Superior temporal gyrus (tissue), 1 donor: ENCODE results near the gene CD200R1.
"Not testable (repeated sequence)": the region's sequence is repeated elsewhere in the genome, so short reads cannot be mapped to it uniquely, and the experiment has no call there.

Experiments
- DNase-seq: peaks from one replicate; pipeline ENCODE4 v3.0.0-alpha.2; 2016; ENCODE audit errors: extremely low spot score

Gene CD200R1

DNA sequence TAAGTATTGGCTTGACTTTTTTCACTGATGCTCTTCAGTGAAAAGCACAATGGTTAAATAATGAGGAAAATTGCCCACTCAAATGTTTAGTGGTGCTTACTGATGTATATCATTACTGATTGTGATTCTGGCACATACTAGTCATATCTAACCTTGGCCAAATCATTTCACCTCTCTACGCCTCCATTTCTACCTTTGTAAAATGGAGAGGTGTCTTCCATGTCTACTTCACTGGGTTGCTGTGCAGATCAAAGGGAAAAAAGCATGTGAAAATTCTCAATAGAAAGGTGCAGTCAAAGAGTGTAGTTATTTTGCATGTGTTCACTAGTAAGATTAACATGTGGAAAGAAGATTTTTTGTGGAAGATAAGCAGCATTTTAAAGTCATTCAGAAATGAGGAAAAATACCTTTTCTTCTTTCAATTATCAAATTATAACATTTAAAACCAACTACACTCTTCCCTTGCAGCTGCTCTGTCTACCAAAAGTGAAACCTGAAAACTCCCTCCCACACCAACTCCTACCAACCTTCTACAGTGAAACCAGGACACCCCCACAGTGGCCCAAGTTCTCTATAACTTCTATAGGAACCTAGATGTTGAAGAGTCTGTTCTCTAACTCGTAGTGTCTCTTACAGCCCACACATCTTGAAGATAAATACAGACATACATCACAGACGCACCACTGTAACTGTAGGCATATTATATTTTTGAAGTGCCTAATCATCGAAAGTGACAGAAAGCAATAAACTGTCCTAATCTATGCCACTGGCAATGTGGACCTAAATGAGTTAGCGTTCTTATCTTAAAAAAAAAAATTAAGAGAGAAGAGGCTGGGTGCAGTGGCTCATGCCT is 1.4 kb downstream of the CD200R1 start:
- no peak for DNase-seq

DNA sequence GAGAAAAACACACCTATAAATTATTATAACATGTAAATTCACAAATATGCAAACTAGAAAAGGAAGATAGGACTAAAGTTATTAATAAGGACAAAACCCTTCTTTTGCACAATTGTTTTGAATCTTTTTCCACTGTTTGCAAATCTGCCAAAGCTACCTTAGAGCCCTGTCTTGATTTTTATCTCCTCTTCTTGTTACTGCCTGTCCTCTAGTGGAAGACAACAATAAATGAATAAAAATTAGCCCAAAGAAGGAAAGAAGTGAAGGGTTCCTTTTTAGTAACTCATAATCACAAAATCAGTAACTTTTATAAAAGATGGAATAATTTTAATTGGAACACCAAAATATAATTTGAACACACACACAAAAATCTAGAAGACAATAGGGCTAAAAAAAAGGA is 2.7 kb downstream of the CD200R1 start:
- DNase-seq = no peak

DNA sequence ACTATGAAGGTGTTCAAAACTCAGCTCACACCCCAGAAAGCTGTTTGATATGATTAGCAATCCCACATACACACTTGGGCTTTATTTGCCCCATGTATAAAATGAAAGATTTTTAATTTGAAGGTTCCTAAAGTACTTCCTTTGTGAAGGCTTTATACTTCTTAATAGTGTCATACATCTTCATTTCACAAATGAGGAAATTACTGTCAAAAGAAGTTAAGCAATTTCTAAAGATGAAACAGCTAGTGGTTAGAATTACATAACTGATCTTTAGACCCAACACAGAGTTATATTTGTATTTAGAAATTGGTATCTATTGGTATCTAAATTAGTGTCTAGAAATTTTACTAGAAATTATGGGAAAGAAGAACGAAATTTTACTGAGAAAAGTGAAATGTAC is 7.1 kb downstream of the CD200R1 start:
- no peak for DNase-seq

DNA sequence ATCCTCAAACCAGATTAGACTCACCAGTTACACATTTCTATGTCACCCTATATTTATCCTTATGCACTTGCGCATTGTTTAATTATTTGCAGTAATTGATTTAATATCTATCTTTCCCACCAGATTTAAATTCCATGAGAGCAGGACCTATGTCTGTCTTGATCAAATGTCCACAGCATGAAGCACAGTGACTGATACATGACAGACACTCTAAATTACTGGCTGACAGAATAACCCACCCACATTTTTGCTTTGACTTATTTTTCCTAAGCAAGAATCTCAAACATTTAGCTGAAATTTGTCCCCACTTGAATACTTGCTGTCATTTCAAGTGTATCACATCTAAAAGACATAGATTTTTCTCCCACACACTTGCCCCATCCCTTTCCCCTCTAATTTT is 7.5 kb downstream of the CD200R1 start:
- no peak for DNase-seq

DNA sequence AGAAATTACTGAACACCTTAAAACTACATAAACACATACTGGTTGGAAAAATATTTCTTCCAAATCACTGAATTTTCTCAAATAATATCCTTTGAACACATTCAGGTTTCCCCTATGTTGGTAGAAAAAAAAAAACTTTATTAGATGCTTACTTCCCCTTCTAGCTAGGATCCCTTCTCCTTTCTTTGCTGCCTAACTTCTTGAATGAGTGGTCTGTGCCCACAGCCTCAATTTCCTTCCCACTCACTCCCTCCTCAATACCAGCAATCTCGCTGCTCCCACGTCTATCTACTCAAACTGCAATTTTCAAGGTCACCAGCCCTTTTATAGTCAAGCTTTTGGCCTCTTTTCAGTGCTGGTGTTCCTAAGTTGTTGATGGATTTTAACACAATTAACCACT is 8.3 kb downstream of the CD200R1 start:
- no peak for DNase-seq

DNA sequence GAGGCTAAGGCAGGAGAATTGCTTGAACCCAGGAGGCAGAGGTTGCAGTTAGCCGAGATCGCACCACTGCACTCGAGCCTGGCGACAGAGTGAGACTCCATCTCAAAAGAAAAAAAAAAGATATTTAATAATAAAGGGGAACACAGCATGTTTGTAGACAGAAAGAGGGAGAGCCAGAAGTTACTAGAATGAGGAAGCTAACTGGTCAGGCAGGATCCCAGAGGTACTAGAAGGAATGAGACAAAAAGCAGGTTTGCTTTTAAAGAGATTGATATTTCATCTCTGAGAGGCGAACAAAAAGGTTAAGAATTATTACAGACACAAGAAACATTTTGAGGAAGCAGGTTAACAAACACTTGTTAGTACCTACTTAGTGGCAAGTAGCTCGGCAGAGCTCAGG is 9.2 kb downstream of the CD200R1 start:
- DNase-seq = no peak

DNA sequence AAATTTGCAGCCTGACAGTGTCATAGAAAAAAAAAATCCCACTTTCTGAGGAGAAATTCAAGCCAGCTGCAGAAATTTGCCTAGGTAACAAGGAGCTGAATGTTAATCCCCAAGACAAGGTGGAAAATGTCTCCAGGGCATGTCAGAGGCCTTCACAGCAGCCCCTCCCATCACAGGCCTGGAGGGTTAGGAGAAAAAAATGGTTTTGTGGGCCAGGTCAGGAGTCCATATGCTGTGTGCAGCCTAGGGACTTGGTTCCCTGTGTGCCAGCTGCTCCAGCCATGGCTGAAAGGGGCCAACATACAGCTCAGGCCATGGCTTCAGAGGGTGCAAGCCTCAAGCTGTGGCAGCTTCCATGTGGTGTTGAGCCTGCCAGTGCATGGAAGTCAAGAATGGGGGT is 11.2 kb downstream of the CD200R1 start:
- DNase-seq = no peak

DNA sequence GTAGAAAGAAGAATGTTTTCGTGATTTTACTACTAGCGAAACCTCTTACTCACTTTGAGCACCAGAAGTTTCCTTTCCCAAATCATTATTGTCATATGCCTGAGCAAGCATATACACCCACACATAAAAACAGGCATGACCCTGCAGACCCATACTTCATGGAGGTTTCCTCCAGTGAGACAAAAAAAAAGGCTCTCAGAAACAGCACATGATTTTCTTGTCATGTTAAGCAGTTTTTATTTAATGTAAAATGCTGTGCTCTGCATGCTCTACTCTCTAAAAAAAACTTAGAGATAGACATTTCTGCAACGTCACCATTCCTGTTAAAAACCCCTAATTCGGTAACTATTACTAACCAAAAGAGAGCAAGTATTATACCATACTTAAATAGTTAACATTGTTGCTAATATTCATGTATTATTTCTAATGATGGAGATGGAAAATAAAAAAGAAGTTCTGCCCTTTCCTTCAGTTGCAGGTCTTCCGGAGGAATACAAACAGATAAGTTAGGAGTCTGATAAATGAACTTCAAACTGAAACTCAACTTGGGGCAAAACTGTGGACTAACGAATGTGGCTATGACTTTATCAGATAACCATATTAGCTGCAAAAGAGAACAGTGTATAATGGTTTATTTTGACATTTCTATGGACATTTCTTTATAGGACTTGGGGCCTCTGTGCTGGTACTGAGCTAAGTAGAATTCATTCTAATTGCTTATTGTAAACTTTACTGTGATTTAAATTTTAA is 15.9 kb downstream of the CD200R1 start:
- no peak for DNase-seq

DNA sequence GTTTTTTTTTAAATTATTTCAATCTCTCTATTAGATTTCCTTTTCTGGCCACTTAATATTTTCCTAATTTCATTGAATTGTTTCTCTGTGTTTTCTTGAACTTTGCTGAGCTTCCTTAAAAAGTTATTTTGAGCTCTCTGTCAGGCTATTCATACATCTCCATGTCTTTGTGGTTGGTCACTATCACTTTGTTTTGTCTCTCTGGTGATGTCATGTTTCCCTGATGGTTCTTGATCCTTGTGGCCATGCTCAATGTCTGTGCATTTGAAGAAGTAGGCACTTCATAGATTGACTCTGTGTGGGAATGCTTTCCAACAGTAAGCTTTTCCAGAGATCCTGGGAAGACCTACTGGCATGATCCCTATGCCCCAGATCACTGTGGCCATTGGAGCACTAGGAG is 18.6 kb downstream of the CD200R1 start:
- DNase-seq = no peak

DNA sequence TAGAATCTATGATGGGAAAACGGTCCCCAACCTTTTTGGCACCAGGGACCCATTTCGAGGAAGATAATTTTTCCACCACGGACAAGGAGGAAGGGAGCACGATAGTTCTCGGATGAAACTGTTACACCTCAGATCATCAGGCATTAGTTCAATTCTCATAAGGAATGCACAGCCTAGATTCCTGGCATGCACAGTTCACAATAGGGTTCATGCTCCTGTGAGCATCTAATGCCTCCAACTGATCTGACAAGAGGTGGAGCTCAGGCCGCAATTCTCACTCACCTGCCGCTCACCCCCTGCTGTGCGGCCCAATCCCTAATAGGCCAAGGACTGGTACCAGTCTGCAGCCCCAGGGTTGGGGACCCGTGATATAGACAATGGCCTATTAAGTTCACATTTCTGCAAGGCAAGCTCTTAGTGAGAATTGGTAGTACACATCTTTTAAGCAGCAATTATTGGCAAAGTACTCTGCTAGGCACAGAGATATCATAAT is 26.5 kb downstream of the CD200R1 start:
- DNase-seq = no peak

DNA sequence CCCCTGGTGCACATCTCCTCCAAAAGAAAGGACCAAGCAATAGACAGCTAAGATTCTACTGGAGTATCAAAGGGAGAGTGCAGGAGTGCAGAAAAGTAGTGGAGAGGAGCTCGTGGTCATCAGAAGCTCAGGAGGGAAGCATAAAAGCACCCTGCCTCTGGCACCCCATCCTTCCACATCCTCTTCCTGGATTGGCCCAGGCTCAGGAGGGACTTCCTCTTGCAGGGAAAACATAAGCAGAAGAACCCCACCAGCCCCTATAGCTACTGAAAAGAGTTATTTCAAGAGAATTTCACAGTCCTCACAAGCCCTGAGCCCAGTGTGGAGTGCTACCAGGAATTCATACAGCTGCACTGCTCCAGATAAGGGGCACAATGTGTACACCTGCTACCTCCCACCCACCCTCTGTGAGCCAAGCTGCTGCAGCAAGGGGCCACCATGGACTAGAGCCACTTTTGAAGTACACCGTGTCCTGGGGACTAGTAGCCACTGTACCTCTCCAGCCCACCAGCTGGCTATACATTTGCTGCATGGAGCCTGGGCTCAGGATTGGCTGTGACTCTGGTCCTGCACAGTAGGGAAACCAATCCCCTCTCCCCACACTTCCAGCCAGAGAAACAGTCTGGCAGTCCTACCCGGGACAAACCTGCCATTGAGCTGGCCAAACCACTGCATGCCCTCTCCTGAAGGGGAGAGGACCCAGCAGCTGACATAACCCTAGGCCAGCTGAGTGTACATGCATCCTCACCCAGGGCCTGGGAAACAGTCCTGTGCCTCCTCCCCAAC is 43.0 kb downstream of the CD200R1 start:
- no peak for DNase-seq

DNA sequence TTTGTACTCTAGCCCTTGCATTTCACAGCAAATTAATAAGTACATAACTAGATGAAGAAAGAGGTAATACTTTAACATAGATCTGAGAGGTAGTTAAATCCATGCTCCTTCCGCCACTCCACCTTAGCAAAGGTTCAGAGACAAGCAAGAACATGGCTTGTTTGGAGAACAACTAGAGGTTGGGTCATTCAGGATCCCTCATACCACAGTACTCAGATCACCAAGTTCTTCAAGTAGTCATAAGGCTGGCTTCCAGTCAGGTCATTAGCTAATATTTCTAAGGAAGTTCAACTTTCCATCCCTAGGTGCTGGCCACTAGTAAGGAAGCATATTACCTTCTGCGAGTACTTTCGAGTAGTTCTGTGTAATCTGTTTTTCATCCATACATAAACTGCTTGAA is 44.1 kb downstream of the CD200R1 start:
- no peak for DNase-seq

DNA sequence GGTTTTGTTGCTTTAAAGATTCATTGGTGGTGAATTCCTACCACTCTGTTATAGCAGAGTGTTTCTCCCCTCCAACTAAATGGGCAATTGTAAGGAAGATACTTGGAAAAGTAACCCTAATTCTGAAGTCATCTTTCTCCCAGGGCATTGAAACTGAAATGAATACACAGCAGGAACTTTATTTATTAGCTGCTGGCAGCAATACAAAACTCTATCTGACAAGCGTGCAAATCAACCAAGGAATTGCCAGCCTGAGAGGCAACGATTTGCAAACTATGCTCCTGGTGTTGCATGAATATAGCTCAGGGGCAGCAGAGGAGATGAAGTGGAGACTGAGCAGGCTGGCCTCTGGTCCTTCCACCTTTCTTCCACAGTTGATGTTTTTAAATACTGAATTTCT is 48.9 kb downstream of the CD200R1 start:
- DNase-seq = peak; percentile 23

DNA sequence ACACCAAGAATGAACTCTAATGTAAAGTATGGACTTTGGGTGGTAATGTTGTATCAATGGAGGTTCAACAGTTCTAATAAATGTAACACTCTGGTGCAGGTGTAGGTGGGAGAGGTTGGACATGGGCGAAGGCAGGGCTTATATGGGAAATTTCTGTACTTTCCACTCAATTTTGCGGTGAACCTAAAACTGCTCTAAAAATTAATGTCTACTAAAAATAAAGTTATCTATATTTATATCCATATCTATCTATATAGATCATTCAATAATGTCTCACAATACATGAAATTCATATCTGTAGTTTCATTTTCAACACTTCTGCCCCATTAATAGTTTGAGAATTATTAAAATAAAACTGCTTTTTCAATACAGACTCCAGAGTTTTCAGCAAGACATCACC is 49.3 kb downstream of the CD200R1 start:
- DNase-seq = no peak

DNA sequence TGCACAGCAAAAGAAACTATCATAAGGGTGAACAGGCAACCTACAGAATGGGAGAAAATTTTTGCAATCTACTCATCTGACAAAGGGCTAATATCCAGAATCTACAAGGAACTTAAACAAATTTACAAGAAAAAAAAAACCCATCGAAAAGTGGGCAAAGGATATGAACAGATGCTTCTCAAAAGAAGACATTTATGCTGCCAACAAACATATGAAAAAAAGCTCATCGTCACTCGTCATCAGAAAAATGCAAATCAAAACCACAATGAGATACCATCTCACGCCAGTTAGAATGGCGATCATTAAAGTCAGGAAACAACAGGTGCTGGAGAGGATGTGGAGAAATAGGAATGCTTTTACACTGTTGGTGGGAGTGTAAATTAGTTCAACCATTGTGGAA is 55.4 kb downstream of the CD200R1 start:
- not testable (repeated sequence) for DNase-seq

DNA sequence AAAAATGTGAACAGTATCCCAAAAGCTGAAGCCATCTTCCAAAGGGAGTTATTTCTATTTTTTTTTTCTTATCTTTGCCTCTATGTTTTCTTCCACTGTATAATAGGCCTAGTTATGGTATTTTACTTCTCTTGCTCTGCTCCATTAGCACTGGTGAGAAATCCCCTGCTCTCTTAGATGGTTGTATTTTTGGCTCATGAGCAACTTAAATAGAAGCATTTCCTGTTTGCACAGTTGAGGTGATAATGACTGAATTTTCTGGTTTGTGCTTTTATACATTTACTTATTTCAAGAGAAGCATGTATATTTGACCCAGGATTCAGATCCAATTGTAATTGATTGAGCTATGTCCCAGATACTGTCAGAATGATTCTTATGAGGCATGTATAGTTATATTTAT is 66.7 kb downstream of the CD200R1 start:
- DNase-seq = no peak

DNA sequence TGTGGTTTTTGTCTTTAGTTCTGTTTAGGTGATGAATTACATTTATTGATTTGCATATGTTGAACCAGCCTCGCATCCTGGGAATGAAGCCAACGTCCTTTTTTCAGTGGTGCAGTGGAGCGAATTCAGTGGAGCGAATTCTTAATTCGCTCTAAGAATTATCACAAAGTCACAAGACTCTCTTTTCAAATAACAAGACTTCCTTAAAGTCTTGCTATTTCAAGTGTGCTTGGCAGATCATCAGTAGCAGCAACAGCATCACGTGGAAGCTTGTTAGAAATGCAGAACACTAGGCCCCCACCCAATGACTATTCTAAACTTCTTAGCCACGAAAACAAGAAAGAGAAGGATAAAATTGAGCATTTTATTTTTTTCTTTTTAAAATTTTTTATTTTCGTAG is 70.1 kb downstream of the CD200R1 start:
- no peak for DNase-seq

DNA sequence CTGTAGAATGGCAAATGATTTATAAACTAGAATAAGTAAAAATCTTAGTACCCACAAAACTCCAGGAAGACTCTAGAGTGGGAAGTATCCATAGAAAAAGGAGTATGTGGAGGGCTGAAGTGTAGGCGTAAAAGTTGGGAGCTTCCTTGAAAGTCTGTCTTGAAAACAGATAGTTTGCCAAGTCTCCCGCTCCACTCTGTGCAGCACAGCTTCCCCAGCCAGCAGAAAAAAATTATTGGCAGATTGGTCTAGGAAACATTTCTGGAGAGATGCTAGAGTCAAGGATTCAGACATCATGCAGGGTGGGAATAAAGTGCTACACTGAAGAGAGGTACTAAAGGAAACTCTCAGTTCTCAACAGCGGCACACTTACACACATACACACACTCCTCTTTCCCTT is 74.8 kb downstream of the CD200R1 start:
- DNase-seq = peak; percentile 48

DNA sequence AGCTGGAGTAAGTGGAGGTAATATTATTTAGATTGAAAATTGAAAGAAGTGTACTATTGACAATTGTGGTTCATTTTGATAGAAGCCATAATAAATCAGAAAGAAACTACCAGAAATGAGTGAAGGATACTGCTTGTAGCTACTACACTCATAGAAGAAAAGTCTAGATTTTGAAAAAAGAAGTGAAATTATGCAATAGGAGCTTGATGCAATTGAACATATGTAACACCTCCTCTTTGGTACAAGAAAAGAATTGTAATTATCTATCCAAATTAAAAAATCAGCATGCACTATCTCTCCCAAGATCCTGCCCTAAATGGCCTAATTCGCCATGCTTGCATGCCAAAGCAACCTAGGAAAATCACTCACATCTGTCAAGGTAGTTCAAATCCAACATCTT is 77.1 kb downstream of the CD200R1 start:
- no peak for DNase-seq

DNA sequence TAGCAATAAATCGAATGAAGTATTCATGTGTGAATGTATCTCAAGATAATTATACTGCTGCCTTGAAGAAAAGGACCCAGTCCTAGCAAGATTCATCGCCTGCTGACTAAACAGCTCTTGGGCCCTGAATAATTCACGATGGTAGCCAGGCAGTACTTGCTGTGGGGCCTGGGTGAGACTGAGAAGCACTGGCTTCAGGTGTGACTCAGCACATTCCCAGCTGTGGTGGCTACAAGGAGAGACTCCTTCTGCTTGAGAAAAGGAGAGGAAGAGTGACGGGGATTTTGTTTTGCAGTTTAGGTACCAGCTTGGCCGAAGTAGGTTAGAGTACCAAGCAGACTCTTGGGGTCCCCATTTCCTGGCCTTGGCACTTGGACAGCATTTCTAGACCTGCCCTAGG is 80.6 kb downstream of the CD200R1 start:
- DNase-seq = no peak

DNA sequence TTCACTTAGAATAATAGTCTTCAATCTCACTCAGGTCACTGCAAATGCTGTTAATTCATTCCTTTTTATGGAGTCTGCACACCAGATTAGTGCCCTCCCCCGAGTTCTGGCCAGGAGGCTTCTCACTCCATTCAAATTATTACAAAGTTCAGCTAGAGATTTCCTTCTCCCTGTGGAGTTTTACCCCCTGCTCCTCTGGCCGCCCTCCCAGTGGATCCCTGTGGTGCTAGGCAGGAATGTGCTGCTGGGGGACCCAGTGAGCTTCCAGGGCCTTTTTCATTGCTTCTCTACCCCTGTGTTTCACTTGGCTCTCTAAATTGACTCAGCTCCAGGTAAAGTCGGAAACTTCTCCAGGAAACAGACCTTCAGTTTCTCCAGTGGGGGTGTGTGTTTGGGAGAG is 85.5 kb downstream of the CD200R1 start:
- DNase-seq = no peak

DNA sequence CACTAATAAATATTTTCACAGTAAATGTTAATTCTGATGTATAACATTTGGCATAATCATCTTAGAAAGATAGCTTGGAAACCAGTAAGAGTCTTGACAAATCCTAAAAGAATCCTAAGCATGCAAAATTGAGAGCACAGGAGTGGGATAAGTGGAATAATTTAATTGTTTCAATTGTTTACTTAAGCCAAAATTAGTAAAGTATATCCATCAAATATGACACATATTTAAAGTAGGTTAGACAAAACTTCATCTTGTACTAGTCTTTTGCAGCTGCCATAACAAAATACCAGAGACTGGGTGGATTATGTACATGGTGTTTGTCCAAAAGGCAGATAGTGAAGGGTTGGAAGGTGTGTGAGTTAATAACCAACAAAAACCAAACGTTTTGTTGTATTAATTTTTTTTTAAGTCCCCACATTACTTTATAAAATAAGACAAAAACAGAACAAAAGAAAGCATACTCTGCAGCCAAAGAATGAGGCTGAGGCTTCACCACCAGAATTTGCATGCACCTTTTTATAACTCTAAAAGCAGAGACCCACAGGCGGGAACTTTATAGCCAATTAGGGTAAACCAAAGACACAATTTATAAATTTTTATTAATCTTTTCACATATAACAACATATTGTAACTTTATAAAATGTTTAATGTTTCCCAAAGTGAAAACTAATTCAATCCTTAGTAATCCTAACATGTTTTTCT is 86.4 kb downstream of the CD200R1 start:
- DNase-seq = no peak
